ENCODE data around the gene IFNA4.

The IFNA4 gene

DNA sequence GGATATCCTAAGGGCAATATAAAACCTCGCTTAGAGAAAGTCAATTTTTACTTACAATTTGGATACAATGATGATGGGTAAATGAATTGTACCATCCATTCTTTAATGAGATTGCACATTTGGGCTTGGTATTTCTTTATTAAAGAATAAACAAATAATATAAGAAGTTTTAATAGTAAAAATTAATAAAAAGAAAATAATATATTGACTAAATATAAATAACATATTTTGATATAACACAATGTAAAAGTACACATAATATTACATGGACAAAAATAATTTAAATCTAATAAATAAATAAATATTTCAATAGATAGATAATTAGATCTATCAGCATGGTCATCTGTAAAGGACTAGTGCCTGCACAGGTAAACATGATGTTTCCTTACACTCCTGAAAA is 21.9 kb downstream of the IFNA4 start:
- no peak for DNase-seq

DNA sequence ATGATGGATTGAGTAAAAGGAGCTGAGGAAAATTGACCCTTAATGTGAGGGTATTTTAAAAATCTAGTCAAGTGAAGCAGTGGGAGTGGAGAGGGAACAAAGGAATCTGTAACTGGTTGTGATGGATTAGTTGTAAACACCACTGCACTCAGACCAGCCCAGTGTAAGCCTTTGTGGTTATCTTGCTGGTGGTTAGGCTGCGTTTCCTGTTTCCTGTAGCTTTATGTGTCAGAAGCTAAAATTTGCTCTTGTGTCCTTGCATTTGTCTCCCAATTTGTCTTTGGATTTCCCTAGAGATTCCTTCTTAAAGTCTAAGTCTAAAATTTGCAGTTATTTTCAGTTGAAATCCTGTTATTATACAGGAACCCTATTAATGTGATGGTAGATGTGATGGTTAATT is 27.2 kb downstream of the IFNA4 start:
- no peak for DNase-seq

DNA sequence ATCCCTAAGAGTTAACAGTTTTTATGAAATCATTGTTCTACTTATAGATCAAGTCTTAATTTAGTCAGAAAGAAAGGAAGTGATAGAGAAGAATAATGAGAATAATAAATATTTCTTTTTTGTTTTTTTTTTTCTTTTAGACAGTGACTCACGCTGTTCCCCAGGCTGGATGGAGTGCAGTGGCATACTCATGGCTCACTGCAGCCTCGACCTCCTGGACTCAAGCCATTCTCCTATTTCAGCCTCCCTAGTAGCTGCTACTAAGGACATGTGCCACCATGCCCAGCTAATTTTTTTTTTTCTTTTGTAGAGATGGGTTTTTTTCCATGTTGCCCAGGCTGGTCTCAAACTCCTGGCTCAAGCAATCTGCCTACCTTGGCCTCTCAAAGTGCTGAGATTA is 31.9 kb downstream of the IFNA4 start:
- DNase-seq: no peak

- no peak for DNase-seq
These were observed 33.3 kb downstream of the IFNA4 start for GRCh38 chr9:21154018-21154608.

DNA sequence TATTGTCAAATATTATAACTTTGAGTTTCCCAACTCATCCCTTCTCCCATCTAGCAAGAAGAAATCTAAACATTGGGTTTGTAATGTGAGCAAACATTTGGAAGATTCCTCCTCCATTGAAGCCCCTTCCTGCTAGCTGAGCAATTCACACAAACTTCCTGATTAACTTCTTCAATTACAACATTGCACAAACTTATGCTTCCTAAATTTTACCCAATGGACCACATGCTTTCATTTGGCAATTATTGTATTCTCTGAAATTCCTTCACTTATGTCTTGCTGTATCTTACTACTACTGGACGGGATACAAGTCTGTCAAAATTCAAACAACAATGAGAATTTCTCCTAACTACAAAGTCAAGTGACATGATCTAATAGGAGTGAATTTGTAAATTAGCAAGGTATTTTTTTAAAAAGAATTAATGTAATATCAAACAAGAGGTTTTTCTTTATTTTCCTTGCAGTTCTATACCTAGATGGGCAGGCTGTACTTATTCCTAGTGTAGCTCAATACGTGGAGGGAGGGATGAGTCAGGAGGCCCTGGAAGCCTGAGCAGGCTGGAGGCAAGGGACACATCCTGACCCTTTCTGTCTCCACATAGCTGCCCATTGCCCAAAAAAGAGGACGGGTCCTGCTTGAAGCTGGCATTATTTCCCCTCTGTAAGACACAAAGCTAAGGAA is 33.9 kb downstream of the IFNA4 start:
- no peak for DNase-seq

DNA sequence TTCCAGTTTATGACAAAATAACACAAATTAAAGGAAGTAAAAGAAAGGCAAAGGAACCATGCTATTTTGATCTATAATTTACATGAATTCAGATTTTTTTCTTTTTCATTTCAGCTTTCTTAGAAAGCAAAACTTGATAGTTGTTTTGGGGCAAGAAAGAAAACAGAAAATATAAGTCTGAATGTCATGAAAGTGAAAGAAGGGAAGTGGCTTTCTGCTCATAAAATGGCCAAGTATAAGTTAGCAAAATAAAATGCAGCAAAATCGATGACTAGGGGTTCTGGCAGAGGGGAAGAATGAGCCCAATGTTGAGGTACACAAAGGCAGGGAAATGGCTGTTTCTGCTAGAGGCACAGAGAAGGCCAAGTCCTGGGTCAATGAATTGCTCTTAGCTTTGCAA is 42.8 kb downstream of the IFNA4 start:
- no peak for DNase-seq

DNA sequence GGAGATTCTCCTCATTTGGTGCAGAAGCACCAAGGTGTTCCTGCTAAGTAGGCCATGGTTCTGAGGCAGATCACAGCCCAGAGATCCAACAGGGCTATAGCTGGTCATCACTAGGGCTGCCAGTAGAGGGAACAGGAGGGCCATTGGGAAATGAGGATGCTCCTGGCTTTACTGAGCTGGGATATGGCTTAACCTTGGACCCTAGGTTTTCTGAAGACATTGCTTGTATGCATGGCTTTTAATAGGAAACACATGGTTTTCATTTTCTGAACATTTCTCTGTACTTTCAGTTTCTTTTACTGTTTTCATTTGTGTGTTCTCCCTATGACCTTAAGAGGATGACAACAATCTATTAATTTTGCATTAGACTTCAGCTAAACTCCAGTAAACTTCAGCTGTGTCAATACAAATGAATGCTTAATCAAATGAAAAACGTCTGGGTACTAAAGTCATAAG is 45.9 kb downstream of the IFNA4 start, which contains the start of gene IFNW1:
Gene IFNW1, minus strand, starts transcription at position 406 of the 456 bp plus-strand sequence. Its CDS starts 262 bp downstream, at position 144.
- no peak for DNase-seq

DNA sequence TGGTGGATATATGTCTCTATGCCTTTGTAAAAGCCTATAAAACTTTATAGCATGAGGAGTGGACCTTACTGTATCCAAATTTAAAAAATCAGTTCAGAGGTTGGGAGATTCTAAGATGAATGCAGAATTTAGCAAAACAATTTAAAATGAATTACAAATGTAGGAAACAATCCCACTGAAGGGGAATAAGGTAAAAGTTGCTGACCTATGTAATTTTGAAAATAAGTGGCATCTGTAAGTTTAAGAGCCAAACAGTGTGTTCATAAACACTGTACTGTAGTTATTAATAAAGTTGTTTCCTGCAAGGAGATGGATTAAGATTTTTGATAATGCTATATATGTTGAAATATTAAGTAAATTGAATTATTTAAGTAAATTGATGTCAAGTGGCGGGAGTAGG is 50.4 kb downstream of the IFNA4 start:
- DNase-seq: no peak
